GM12864 (cell line): ENCODE data around the gene GUCY1B1.

ENCODE experiments used
- DNase-seq: peaks from one replicate; pipeline ENCODE4 v3.0.0-alpha.2; 2011; ENCODE audit warnings: low read depth
- H3K4me3 ChIP-seq: 2 replicates; pipeline ENCODE4 v1.5.1; 2011; ENCODE audit warnings: mild to moderate bottlenecking, low read depth, low read length, control low read depth
- CTCF ChIP-seq: IDR thresholded peaks from 2 replicates; pipeline ENCODE4 v1.5.1; 2011; ENCODE audit warnings: low read depth, mild to moderate bottlenecking, moderate library complexity, low read length, control low read depth, inconsistent platforms; ENCODE audit errors: missing control alignments

The GUCY1B1 gene

DNA sequence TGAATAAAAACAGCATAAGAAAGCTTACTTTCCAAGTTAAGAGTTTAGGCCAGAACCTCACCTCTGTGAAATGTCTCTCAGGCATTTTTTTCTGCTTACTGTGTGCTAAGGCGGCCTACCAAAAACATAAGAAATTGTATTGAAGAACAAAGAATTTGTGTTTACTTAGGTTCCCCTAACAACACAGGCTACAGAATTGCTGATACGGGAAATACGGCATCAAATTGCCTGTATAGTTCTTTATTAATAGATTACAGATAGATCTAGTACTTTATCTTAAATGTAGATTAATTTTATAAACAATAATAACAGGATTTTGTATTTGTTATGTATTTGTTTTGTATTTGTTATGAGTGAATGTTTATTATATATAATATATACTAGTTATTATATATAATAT is 94.4 kb downstream of the GUCY1B1 start:
- no peak for TF ChIP-seq CTCF
- DNase-seq: no peak
- H3K4me3 ChIP-seq: no peak overlapping the region

DNA sequence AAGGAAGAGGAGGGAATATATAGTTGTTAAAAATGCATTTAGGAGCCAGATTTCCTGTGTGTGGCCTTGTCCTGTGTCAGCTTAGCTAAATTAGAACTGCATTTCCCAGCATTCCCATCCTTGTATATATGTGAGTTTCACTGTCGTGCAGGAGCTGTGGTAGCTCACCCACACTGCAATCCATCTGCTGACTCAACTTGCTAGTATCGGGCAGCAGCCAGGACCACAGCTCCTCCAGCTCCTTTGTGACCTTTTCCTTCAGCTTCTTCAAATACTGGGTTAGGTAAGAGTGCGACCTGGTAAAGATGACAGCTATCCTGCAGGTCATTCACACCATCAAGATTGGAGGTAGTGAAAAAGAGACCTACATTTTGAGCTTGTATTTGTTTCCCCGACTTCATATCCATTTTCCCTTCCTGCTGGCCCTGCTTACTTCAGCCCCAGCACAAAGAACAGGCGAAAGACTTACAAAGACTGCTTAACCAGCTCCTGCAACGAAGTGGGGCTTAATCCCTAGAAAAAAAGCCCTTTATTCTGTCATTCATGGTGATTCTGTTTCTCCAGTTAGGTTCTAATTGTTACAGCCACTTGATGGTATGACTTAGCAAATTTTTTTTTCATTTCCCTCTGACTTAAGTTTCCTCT is 95.9 kb downstream of the GUCY1B1 start:
- H3K4me3 ChIP-seq: no peak overlapping the region
- DNase-seq: no peak
- no peak for TF ChIP-seq CTCF

DNA sequence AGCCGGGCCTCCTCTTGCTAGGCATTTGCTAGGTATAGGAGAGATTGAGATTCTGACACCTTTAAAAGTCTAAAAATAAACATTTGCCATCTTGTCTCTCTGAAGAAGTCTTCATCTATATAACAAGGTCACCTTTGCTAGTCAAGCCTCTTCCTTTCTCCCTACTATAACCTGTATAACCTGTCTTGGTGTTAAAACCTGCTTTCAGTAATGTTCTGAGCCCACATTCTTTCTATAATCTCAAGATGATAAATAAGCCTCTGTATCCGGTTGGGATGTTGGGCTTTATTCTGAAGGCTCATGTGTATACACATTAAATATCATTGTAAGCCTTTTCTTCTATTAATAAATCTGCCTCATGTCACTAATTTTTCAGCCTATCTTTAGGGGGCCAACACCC is 97.1 kb downstream of the GUCY1B1 start:
- H3K4me3 ChIP-seq: no peak overlapping the region
- TF ChIP-seq CTCF: no peak
- DNase-seq: no peak
